Spleen (tissue), 7 donors: ENCODE results near the gene FIZ1.

ENCODE experiments used
- POLR2A ChIP-seq, 3 donors: fragments of 450-650 bp; IDR thresholded peaks; one replicate each; pipeline ENCODE4 v1.5.1; 2017; ENCODE audit warnings: antibody characterized with exemption in 3 of 3, mild to moderate bottlenecking in 1 of 3
- TF ChIP-seq, protein P1 (sequence below), 11 experiments: fragments of 200-600 bp in 7 of 11; fragments of 450-650 bp in 4 of 11; sonication (generic) in 4 of 11; IDR thresholded peaks in 8 of 11; conservative IDR thresholded peaks in 3 of 11; 1 replicate in 7 of 11; 2 replicates in 4 of 11; pipeline versions ENCODE4 v1.4.0 to v1.8.0; 2016 to 2021; ENCODE audit warnings: antibody characterized with exemption in 11 of 11, inconsistent platforms in 4 of 11, mild to moderate bottlenecking in 1 of 11
- donor health status: DM: no; HTN: no; CAD: no; lungs with moderate emphysema.
- donor health status: DM: no; HTN: no; CAD: no.
- donor health status: DM: no; HTN: no; CAD: no.

GRCh38 chr19:55552206-55552605 lies 47.1 kb downstream of the FIZ1 start:
- no peak for TF ChIP-seq POLR2A (IDR thresholded peaks at IDR 0.05)
- TF ChIP-seq, protein P1, sequence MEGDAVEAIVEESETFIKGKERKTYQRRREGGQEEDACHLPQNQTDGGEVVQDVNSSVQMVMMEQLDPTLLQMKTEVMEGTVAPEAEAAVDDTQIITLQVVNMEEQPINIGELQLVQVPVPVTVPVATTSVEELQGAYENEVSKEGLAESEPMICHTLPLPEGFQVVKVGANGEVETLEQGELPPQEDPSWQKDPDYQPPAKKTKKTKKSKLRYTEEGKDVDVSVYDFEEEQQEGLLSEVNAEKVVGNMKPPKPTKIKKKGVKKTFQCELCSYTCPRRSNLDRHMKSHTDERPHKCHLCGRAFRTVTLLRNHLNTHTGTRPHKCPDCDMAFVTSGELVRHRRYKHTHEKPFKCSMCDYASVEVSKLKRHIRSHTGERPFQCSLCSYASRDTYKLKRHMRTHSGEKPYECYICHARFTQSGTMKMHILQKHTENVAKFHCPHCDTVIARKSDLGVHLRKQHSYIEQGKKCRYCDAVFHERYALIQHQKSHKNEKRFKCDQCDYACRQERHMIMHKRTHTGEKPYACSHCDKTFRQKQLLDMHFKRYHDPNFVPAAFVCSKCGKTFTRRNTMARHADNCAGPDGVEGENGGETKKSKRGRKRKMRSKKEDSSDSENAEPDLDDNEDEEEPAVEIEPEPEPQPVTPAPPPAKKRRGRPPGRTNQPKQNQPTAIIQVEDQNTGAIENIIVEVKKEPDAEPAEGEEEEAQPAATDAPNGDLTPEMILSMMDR (IDR thresholded peaks at IDR 0.05 in 8 of 11, conservative IDR thresholded peaks at IDR 0.05 in 3 of 11), result no peak
